ENCODE measurements around the gene SORL1-AS1.
"Not testable (repeated sequence)": the region's sequence is repeated elsewhere in the genome, so short reads cannot be mapped to it uniquely, and the experiment has no call there.

Gene SORL1-AS1

GRCh38 chr11:121427400-121427744 is 25.4 kb downstream of the SORL1-AS1 start:
- no peak for DNase-seq (ENCODE audit: low spot score)

GRCh38 chr11:121426476-121427399 is 26.0 kb downstream of the SORL1-AS1 start:
- DNase-seq (ENCODE audit: low spot score) = peak; percentile 39

- DNase-seq (ENCODE audit: low spot score) = no peak
Observed at GRCh38 chr11:121425828-121426227, 26.9 kb downstream of the SORL1-AS1 start.

- no peak for DNase-seq (ENCODE audit: low spot score)
Observed at GRCh38 chr11:121422675-121423074, 30.1 kb downstream of the SORL1-AS1 start.

GRCh38 chr11:121421149-121421901 is 31.4 kb downstream of the SORL1-AS1 start:
- DNase-seq (ENCODE audit: low spot score) = no peak

GRCh38 chr11:121420398-121420797 is 32.4 kb downstream of the SORL1-AS1 start:
- no peak for DNase-seq (ENCODE audit: low spot score)

GRCh38 chr11:121419836-121420235 is 32.9 kb downstream of the SORL1-AS1 start:
- no peak for DNase-seq (ENCODE audit: low spot score)

GRCh38 chr11:121418625-121419114 is 34.1 kb downstream of the SORL1-AS1 start:
- peak; percentile 82 for DNase-seq (ENCODE audit: low spot score)

- no peak for DNase-seq (ENCODE audit: low spot score)
Observed at GRCh38 chr11:121417607-121418006, 35.2 kb downstream of the SORL1-AS1 start.

GRCh38 chr11:121417055-121417551 is 35.7 kb downstream of the SORL1-AS1 start:
- peak; percentile 57 for DNase-seq (ENCODE audit: low spot score)

GRCh38 chr11:121415856-121416255 is 36.9 kb downstream of the SORL1-AS1 start:
- DNase-seq (ENCODE audit: low spot score) = no peak

GRCh38 chr11:121414141-121414913 is 38.4 kb downstream of the SORL1-AS1 start:
- no peak for DNase-seq (ENCODE audit: low spot score)

GRCh38 chr11:121412711-121413415 is 39.9 kb downstream of the SORL1-AS1 start:
- DNase-seq (ENCODE audit: low spot score) = no peak

- DNase-seq (ENCODE audit: low spot score) = no peak
Observed at GRCh38 chr11:121412000-121412587, 40.7 kb downstream of the SORL1-AS1 start.

GRCh38 chr11:121411330-121411729 is 41.4 kb downstream of the SORL1-AS1 start:
- not testable (repeated sequence) for DNase-seq (ENCODE audit: low spot score)

- DNase-seq (ENCODE audit: low spot score) = not testable (repeated sequence)
Observed at GRCh38 chr11:121410041-121410440, 42.7 kb downstream of the SORL1-AS1 start.

- DNase-seq (ENCODE audit: low spot score) = no peak
Observed at GRCh38 chr11:121408830-121409229, 43.9 kb downstream of the SORL1-AS1 start.

GRCh38 chr11:121406291-121406690 is 46.5 kb downstream of the SORL1-AS1 start:
- DNase-seq (ENCODE audit: low spot score) = no peak

GRCh38 chr11:121405646-121406045 is 47.1 kb downstream of the SORL1-AS1 start:
- DNase-seq (ENCODE audit: low spot score) = no peak

GRCh38 chr11:121394785-121395184 is 58.0 kb downstream of the SORL1-AS1 start:
- no peak for DNase-seq (ENCODE audit: low spot score)

- DNase-seq (ENCODE audit: low spot score) = no peak
Observed at GRCh38 chr11:121393855-121394254, 58.9 kb downstream of the SORL1-AS1 start.
